22Rv1 (cell line): Measurements from ENCODE around the gene RP9.

ENCODE experiments used
- H3K27ac ChIP-seq: fragments of 450-650 bp; 2 replicates; pipeline ENCODE4 v1.5.1; 2017
- CTCF ChIP-seq: fragments of 450-650 bp; IDR thresholded peaks from 2 replicates; pipeline ENCODE4 v1.5.1; 2017; ENCODE audit warnings: mild to moderate bottlenecking
- ZFX ChIP-seq: fragments of 450-650 bp; IDR thresholded peaks from 2 replicates; pipeline ENCODE4 v1.6.1; 2017; ENCODE audit warnings: antibody characterized with exemption, borderline replicate concordance

Gene RP9

GRCh38 chr7:33073243-33073642 lies 36.0 kb downstream of the RP9 start:
- no peak for TF ChIP-seq CTCF
- H3K27ac ChIP-seq, result no peak overlapping the region

- H3K27ac ChIP-seq, result no peak overlapping the region
- TF ChIP-seq ZFX (no peak), CTCF (no peak)
Measured at GRCh38 chr7:33072471-33072870, 36.7 kb downstream of the RP9 start.

DNA sequence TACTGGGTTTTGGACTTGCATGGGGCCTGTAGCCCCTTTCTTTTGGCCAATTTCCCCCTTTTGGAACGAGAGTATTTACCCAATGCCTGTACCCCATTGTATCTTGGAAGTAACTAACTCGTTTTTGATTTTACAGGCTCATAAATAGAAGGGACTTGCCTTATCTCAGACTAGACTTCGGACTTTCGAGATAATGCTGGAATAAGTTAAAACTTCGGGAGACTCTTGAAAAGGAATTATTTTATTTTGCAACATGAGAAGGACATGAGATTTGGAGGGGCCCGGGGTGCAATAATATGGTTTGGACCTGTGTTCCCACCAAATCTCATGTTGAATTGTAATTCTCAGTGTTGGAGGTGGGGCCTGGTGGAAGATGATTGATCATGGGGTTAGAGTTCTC lies 38.4 kb downstream of the RP9 start:
- TF ChIP-seq ZFX (no peak), CTCF (no peak)
- H3K27ac ChIP-seq, result no peak overlapping the region

DNA sequence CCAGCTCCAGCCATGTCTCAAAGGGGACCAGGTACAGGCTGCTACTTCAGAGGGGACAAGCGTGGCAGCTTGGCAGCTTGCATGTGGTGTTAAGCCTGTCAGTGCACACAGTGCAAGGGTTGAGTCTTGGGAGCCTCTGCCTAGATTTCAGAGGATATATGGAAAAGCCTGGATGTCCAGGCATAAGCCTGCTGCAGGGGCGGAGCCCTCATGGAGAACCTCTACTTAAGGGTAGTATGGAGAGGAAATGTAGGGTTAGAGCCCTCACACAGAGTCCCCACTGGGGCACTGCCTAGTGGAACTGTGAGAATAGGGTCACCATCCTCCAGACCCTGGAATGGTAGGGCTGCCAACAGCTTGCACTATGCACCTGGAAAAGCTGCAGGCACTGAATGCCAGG lies 38.9 kb downstream of the RP9 start:
- H3K27ac ChIP-seq, result no peak overlapping the region
- no peak for TF ChIP-seq CTCF
- no peak for TF ChIP-seq ZFX

GRCh38 chr7:33067921-33068320 lies 41.3 kb downstream of the RP9 start:
- H3K27ac ChIP-seq, result no peak overlapping the region
- TF ChIP-seq CTCF (no peak), ZFX (no peak)

GRCh38 chr7:33066771-33067170 lies 42.4 kb downstream of the RP9 start:
- TF ChIP-seq CTCF, result no peak
- no peak for TF ChIP-seq ZFX
- no peak overlapping the region for H3K27ac ChIP-seq

DNA sequence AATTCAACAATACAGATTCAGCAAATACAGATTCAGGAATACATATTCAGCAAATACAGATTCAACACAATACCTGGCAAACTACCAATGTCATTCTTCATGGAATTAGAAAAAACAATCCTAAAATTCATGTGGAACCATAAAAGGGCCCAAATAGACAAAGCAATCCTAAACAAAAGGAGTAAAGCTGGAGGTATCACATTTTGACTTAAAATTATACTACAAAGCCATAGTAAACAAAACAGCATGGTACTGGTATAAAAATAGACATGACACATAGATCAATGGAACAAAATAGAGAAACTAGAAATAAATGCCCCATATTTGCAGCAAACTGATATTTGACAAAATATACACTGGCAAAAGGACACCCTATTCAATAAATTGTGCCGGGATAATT lies 43.2 kb downstream of the RP9 start:
- no peak overlapping the region for H3K27ac ChIP-seq
- TF ChIP-seq ZFX (no peak), CTCF (no peak)
